Measurements from ENCODE around the gene WDTC1. TPM values are rescaled to one million over a fixed set of nuclear protein-coding genes. Genes with fewer than 3 reads are reported as not detected.
A peak's percentile ranks its signal among the peaks of the same experiment; 100 is the strongest.

WDTC1 gene
- total RNA-seq, 1 donor from 2014 or later: 61.1 TPM

GRCh38 chr1:27330786-27331185 lies 96.4 kb downstream of the WDTC1 start:
- no peak for TF ChIP-seq CTCF (IDR thresholded peaks at IDR 0.05; ENCODE audit: borderline replicate concordance)
- no peak for DNase-seq
- Histone ChIP-seq H3K36me3 (peaks cover 57% of the 10 kb centered on the region), H3K27ac (replicated peaks) (peak overlapping the region; percentile 68), H3K4me1 (peaks cover 54% of the 10 kb centered on the region), H3K4me3 (no peak overlapping the region), H3K27me3 (ENCODE audit: low read depth) (no peaks in the 10 kb centered on the region), H3K9me3 (replicated peaks) (no peaks in the 10 kb centered on the region)
- intact Hi-C loops (cut with micrococcal nuclease): no loop called here

- no peak for TF ChIP-seq CTCF (IDR thresholded peaks at IDR 0.05; ENCODE audit: borderline replicate concordance)
- Histone ChIP-seq H3K4me3 (no peak overlapping the region), H3K27me3 (ENCODE audit: low read depth) (no peaks in the 10 kb centered on the region), H3K36me3 (peaks cover 57% of the 10 kb centered on the region), H3K27ac (replicated peaks) (peak overlapping the region; percentile 68), H3K4me1 (peaks cover 48% of the 10 kb centered on the region), H3K9me3 (replicated peaks) (no peaks in the 10 kb centered on the region)
- DNase-seq: no peak
- intact Hi-C loops (cut with micrococcal nuclease): no loop called here
These were observed 97.0 kb downstream of the WDTC1 start for GRCh38 chr1:27331426-27331825.

- DNase-seq: no peak
- intact Hi-C loops (cut with micrococcal nuclease): no loop called here
These were observed 97.5 kb downstream of the WDTC1 start for GRCh38 chr1:27331922-27332321.

GRCh38 chr1:27332536-27333281 lies 98.3 kb downstream of the WDTC1 start:
- intact Hi-C loops (cut with micrococcal nuclease): no loop called here
- TF ChIP-seq CTCF (IDR thresholded peaks at IDR 0.05; ENCODE audit: borderline replicate concordance): peak; percentile 85
- peaks cover 68% of the 10 kb centered on the region for H3K36me3 ChIP-seq

More at GRCh38 chr1:27331922-27332321, 97.5 kb downstream of the WDTC1 start:
- Histone ChIP-seq H3K36me3 (peaks cover 61% of the 10 kb centered on the region), H3K27ac (replicated peaks) (peak overlapping the region; percentile 68), H3K9me3 (replicated peaks) (no peaks in the 10 kb centered on the region), H3K4me1 (peaks cover 43% of the 10 kb centered on the region), H3K4me3 (no peak overlapping the region), H3K27me3 (ENCODE audit: low read depth) (no peaks in the 10 kb centered on the region)
- TF ChIP-seq CTCF (IDR thresholded peaks at IDR 0.05; ENCODE audit: borderline replicate concordance): no peak

GRCh38 chr1:27333717-27334279 lies 99.4 kb downstream of the WDTC1 start:
- no peak for DNase-seq
- no peak overlapping the region for H3K4me3 ChIP-seq
- no peaks in the 10 kb centered on the region for H3K27me3 ChIP-seq (ENCODE audit: low read depth)
- intact Hi-C loops (cut with micrococcal nuclease): no loop called here
- no peaks in the 10 kb centered on the region for H3K9me3 ChIP-seq (replicated peaks)
- no peak overlapping the region for H3K27ac ChIP-seq (replicated peaks)
- peaks cover 24% of the 10 kb centered on the region for H3K4me1 ChIP-seq
- H3K36me3 ChIP-seq: peaks cover 66% of the 10 kb centered on the region
- no peak for TF ChIP-seq CTCF (IDR thresholded peaks at IDR 0.05; ENCODE audit: borderline replicate concordance)

More at GRCh38 chr1:27332536-27333281, 98.3 kb downstream of the WDTC1 start:
- H3K27ac ChIP-seq (replicated peaks): peak overlapping the region; percentile 68
- no peaks in the 10 kb centered on the region for H3K9me3 ChIP-seq (replicated peaks)
- peaks cover 35% of the 10 kb centered on the region for H3K4me1 ChIP-seq
- H3K4me3 ChIP-seq: no peak overlapping the region
- no peaks in the 10 kb centered on the region for H3K27me3 ChIP-seq (ENCODE audit: low read depth)
- DNase-seq: peak; percentile 53
